RWPE1 (cell line): ENCODE results near the gene TPM3.
"Not testable (repeated sequence)": the region's sequence is repeated elsewhere in the genome, so short reads cannot be mapped to it uniquely, and the experiment has no call there.

Source experiments
- CTCF ChIA-PET: fragments of 350-600 bp; sonication (Branson Sonifier 250); formaldehyde crosslinking; extraction: SDS; loops from one replicate; lab custom pipeline; 2021; lab: Yijun Ruan, JAX
- POLR2A ChIA-PET: fragments of 400-600 bp; formaldehyde crosslinking; extraction: SDS; loops from one replicate; lab custom pipeline; 2020; ENCODE audit warnings: antibody characterized with exemption; ENCODE audit not compliant: low non-redundant PET; lab: Yijun Ruan, JAX
- DNase-seq: peaks from one replicate; pipeline ENCODE4 v3.0.0; 2012; ENCODE audit warnings: low spot score
- H3K27ac ChIP-seq: fragments of 450-650 bp; 2 replicates; pipeline ENCODE4 v1.5.1; 2017
- CTCF ChIP-seq: fragments of 450-650 bp; conservative IDR thresholded peaks from 2 replicates; pipeline ENCODE4 v1.5.1; 2017; ENCODE audit warnings: low read depth, mild to moderate bottlenecking

Gene TPM3

GRCh38 chr1:154207262-154207661 lies 15.4 kb upstream of the TPM3 start:
- ChIA-PET CTCF (interaction anchor here (0.6 to 1.6 kb wide), 2 partner anchors 12 to 65 kb away, joined by 4 to 5 read pairs; no protein-coding TSS in a partner anchor), POLR2A (interaction anchor here (1.4 kb wide), 1 partner anchor 13 kb away, joined by 4 read pairs; the partner anchor contains the start of gene UBAP2L)
- DNase-seq = no peak
- peak overlapping the region; percentile 28; the same call in 1 of the 2 replicates for H3K27ac ChIP-seq
- TF ChIP-seq CTCF = no peak

- CTCF ChIA-PET = no interaction called here
- no peak for TF ChIP-seq CTCF
- POLR2A ChIA-PET = no interaction called here
- H3K27ac ChIP-seq = peak within 1 kb of the TSS; percentile 28; the same call in 1 of the 2 replicates
- peak; percentile 71 for DNase-seq
Measured at GRCh38 chr1:154206196-154206595, 14.3 kb upstream of the TPM3 start, which contains the start of gene CFAP141. Gene CFAP141, minus strand, starts transcription at chr1:154206333. Its CDS starts 26 bp downstream, at chr1:154206307.

- peak overlapping the region; percentile 22; the same call in 1 of the 2 replicates for H3K27ac ChIP-seq
- POLR2A ChIA-PET, DNase-seq, CTCF ChIA-PET: not testable (repeated sequence)
Measured at GRCh38 chr1:154205778-154206177, 13.9 kb upstream of the TPM3 start.

GRCh38 chr1:154199563-154199879 lies 7.6 kb upstream of the TPM3 start:
- no peak for TF ChIP-seq CTCF
- CTCF ChIA-PET = interaction anchor here (0.6 to 0.7 kb wide), 2 partner anchors 48 to 108 kb away, joined by 3 to 4 read pairs; no protein-coding TSS in a partner anchor
- no peak for DNase-seq
- no peak overlapping the region for H3K27ac ChIP-seq
- POLR2A ChIA-PET = no interaction called here

GRCh38 chr1:154198756-154199562 lies 7.1 kb upstream of the TPM3 start:
- TF ChIP-seq CTCF = peak; percentile 42
- H3K27ac ChIP-seq = no peak overlapping the region
- DNase-seq = peak; percentile 48
- POLR2A ChIA-PET = no interaction called here
- CTCF ChIA-PET = interaction anchor here (0.7 kb wide), 1 partner anchor 108 kb away, joined by 3 read pairs; no protein-coding TSS in a partner anchor

- ChIA-PET POLR2A (interaction anchor here (1.3 kb wide), 1 partner anchor 12 kb away, joined by 4 read pairs; no protein-coding TSS in a partner anchor), CTCF (interaction anchor here (0.8 to 1.1 kb wide), 2 partner anchors 78 to 141 kb away, joined by 3 to 4 read pairs; no protein-coding TSS in a partner anchor)
- no peak for TF ChIP-seq CTCF
- no peak for DNase-seq
- H3K27ac ChIP-seq = no peak overlapping the region
Measured at GRCh38 chr1:154193821-154194220, 1.9 kb upstream of the TPM3 start.

GRCh38 chr1:154192476-154192875 lies 576 bp upstream of the TPM3 start:
- ChIA-PET CTCF (no interaction called here), POLR2A (no interaction called here)
- no peak for DNase-seq
- no peak overlapping the region for H3K27ac ChIP-seq
- no peak for TF ChIP-seq CTCF
